Tongue (tissue), 2 donors: Measurements from ENCODE around the gene KHK. TPM values are rescaled to one million over a fixed set of nuclear protein-coding genes. Genes with fewer than 3 reads are reported as not detected.
"Not testable (repeated sequence)": the region's sequence is repeated elsewhere in the genome, so short reads cannot be mapped to it uniquely, and the experiment has no call there.

ENCODE experiments used
- DNase-seq: peaks from one replicate; pipeline ENCODE4 v3.0.0-alpha.2; 2015
- total RNA-seq: library from RNA; depleted of rRNA; stranded (reverse); fragments of >200 nt; gene quantifications from one replicate; pipeline ENCODE4 v1.2.3, GENCODE V29; 2014

The KHK gene
- total RNA-seq, 1 donor from 2014 or later = 1.6 TPM

GRCh38 chr2:27097341-27097740, 10.8 kb downstream of the KHK start:
- no peak for DNase-seq

GRCh38 chr2:27099334-27099955, 12.9 kb downstream of the KHK start:
- no peak for DNase-seq

- DNase-seq = no peak
These were observed 13.5 kb downstream of the KHK start for GRCh38 chr2:27100036-27100435.

- no peak for DNase-seq
These were observed 15.8 kb downstream of the KHK start for GRCh38 chr2:27102329-27102728.

- no peak for DNase-seq
These were observed 19.4 kb downstream of the KHK start for GRCh38 chr2:27105981-27106380.

- DNase-seq = no peak
These were observed 21.6 kb downstream of the KHK start for GRCh38 chr2:27108221-27108620.

GRCh38 chr2:27109083-27109482, 22.5 kb downstream of the KHK start:
- DNase-seq = no peak

- DNase-seq = not testable (repeated sequence)
These were observed 24.2 kb downstream of the KHK start for GRCh38 chr2:27110603-27111352.

- DNase-seq = not testable (repeated sequence)
These were observed 25.0 kb downstream of the KHK start for GRCh38 chr2:27111392-27112078.

- DNase-seq = no peak
These were observed 28.9 kb downstream of the KHK start for GRCh38 chr2:27115519-27115918.

GRCh38 chr2:27117995-27118524, 31.5 kb downstream of the KHK start:
- no peak for DNase-seq

GRCh38 chr2:27118525-27119329, 32.2 kb downstream of the KHK start, which contains the start of gene CGREF1:
Gene CGREF1 (minus strand): TSS chr2:27119128. CDS start chr2:27104366, 14,762 bp downstream.
- no peak for DNase-seq

GRCh38 chr2:27119330-27119670, 32.7 kb downstream of the KHK start:
- not testable (repeated sequence) for DNase-seq

GRCh38 chr2:27121906-27122305, 35.3 kb downstream of the KHK start:
- DNase-seq = no peak

- DNase-seq = no peak
These were observed 36.2 kb downstream of the KHK start for GRCh38 chr2:27122791-27123190.

- peak; percentile 37 for DNase-seq
These were observed 37.0 kb downstream of the KHK start, which contains the start of gene ABHD1 for GRCh38 chr2:27123302-27124150. Gene ABHD1 (plus strand): TSS chr2:27123815. CDS start chr2:27123949, 134 bp downstream.

- no peak for DNase-seq
These were observed 38.5 kb downstream of the KHK start for GRCh38 chr2:27125104-27125503.

- no peak for DNase-seq
These were observed 39.7 kb downstream of the KHK start for GRCh38 chr2:27126252-27126710.

GRCh38 chr2:27127883-27128667, 41.5 kb downstream of the KHK start:
- no peak for DNase-seq
